ENCODE results near the gene COQ8B. TPM values are rescaled to one million over a fixed set of nuclear protein-coding genes. Genes with fewer than 3 reads are reported as not detected.

The COQ8B gene
- total RNA-seq, 5 donors from 2014 or later (not counting 1 experiment from before 2014, with no cell fraction given), result 30.8 to 60.1 (median 53.9) TPM

GRCh38 chr19:40744554-40745401 is 28.1 kb upstream of the COQ8B start:
- ChIA-PET CTCF (interaction anchor here in 1 of 2 donors (0.5 kb wide), 1 partner anchor 72 kb away, joined by 5 read pairs; no protein-coding TSS in a partner anchor), POLR2A (no interaction called here)
- ATAC-seq (replicated peaks in 1 of 4), result peak in 2 of 4 experiments; percentile 46 to 53
- H3K27me3 Mint-ChIP-seq, result no peaks in the 10 kb centered on the region
- H3K27me3 ChIP-seq (replicated peaks in 1 of 2; ENCODE audit: control insufficient read depth in 2 of 2, extremely low read depth in 1 of 2, insufficient read depth in 2 of 2, low read length in 1 of 2), result no peaks in the 10 kb centered on the region
- no peaks in the 10 kb centered on the region for H3K9me3 Mint-ChIP-seq
- peak in 7 of 35 experiments; percentile 7 to 43 (median 18) for DNase-seq
- H3K4me3 ChIP-seq (ENCODE audit: control insufficient read depth in 1 of 2, extremely low read depth in 1 of 2, low read length in 1 of 2), result no peak overlapping the region
- peak overlapping the region in 1 of 2 donors; percentile 17 for H3K27ac Mint-ChIP-seq
- H3K4me1 ChIP-seq (ENCODE audit: control insufficient read depth in 1 of 2, extremely low read depth in 1 of 2, insufficient read depth in 2 of 2, low read length in 2 of 2), result peaks cover 0 to 7% of the 10 kb centered on the region in 2 experiments
- no peaks in the 10 kb centered on the region for H3K9me3 ChIP-seq
- H3K4me3 Mint-ChIP-seq, result no peak overlapping the region
- 81% methylated on average over 5 of the region's 17 CpGs for WGBS (ENCODE audit: insufficient coverage)
- H3K4me1 Mint-ChIP-seq, result peaks cover 4 to 8% (median 7%) of the 10 kb centered on the region in 3 donors
- peaks cover 4 to 8% of the 10 kb centered on the region in 2 donors for H3K36me3 ChIP-seq (ENCODE audit: control insufficient read depth in 2 of 2, extremely low read depth in 1 of 2, insufficient read depth in 1 of 2, low read length in 1 of 2)
- H3K36me3 Mint-ChIP-seq, result no peaks in the 10 kb centered on the region
- H3K27ac ChIP-seq (ENCODE audit: low read length), result no peak overlapping the region

- ATAC-seq (replicated peaks in 1 of 4) (no peak), DNase-seq (no peak)
- H3K9me3 ChIP-seq, result no peaks in the 10 kb centered on the region
- H3K27ac ChIP-seq (ENCODE audit: low read length), result no peak overlapping the region
- no peaks in the 10 kb centered on the region for H3K4me1 ChIP-seq (ENCODE audit: control insufficient read depth in 1 of 2, extremely low read depth in 1 of 2, insufficient read depth in 2 of 2, low read length in 2 of 2)
- Mint-ChIP-seq H3K27ac (no peak overlapping the region), H3K9me3 (no peaks in the 10 kb centered on the region), H3K4me1 (peaks cover 0 to 3% (median 0%) of the 10 kb centered on the region in 3 donors), H3K27me3 (no peaks in the 10 kb centered on the region), H3K36me3 (peaks cover 6% of the 10 kb centered on the region), H3K4me3 (no peak overlapping the region)
- peaks cover 6 to 12% of the 10 kb centered on the region in 2 donors for H3K36me3 ChIP-seq (ENCODE audit: control insufficient read depth in 2 of 2, extremely low read depth in 1 of 2, insufficient read depth in 1 of 2, low read length in 1 of 2)
- ChIA-PET CTCF (interaction anchor here in 1 of 2 donors (0.5 to 0.6 kb wide), 2 partner anchors 73 to 380 kb away, joined by 5 to 12 read pairs; no protein-coding TSS in a partner anchor), POLR2A (no interaction called here)
- H3K27me3 ChIP-seq (replicated peaks in 1 of 2; ENCODE audit: control insufficient read depth in 2 of 2, extremely low read depth in 1 of 2, insufficient read depth in 2 of 2, low read length in 1 of 2), result no peaks in the 10 kb centered on the region
- no peak overlapping the region for H3K4me3 ChIP-seq (ENCODE audit: control insufficient read depth in 1 of 2, extremely low read depth in 1 of 2, low read length in 1 of 2)
- WGBS (ENCODE audit: insufficient coverage), result 96% methylated on average over 9 of the region's 10 CpGs
Measured at GRCh38 chr19:40743926-40744325, 27.2 kb upstream of the COQ8B start.

- no peak overlapping the region for H3K4me3 Mint-ChIP-seq
- H3K36me3 ChIP-seq (ENCODE audit: control insufficient read depth in 2 of 2, extremely low read depth in 1 of 2, insufficient read depth in 1 of 2, low read length in 1 of 2), result peaks cover 9 to 12% of the 10 kb centered on the region in 2 donors
- peaks cover 10% of the 10 kb centered on the region for H3K36me3 Mint-ChIP-seq
- ATAC-seq (replicated peaks in 1 of 4) (no peak), DNase-seq (no peak)
- CTCF ChIA-PET, result no interaction called here
- no peaks in the 10 kb centered on the region for H3K4me1 ChIP-seq (ENCODE audit: control insufficient read depth in 1 of 2, extremely low read depth in 1 of 2, insufficient read depth in 2 of 2, low read length in 2 of 2)
- H3K9me3 Mint-ChIP-seq, result no peaks in the 10 kb centered on the region
- no peaks in the 10 kb centered on the region for H3K9me3 ChIP-seq
- H3K27ac ChIP-seq (ENCODE audit: low read length), result no peak overlapping the region
- no peak overlapping the region for H3K4me3 ChIP-seq (ENCODE audit: control insufficient read depth in 1 of 2, extremely low read depth in 1 of 2, low read length in 1 of 2)
- no peaks in the 10 kb centered on the region for H3K27me3 Mint-ChIP-seq
- H3K4me1 Mint-ChIP-seq, result no peaks in the 10 kb centered on the region
- H3K27me3 ChIP-seq (replicated peaks in 1 of 2; ENCODE audit: control insufficient read depth in 2 of 2, extremely low read depth in 1 of 2, insufficient read depth in 2 of 2, low read length in 1 of 2), result no peaks in the 10 kb centered on the region
- WGBS (ENCODE audit: insufficient coverage), result 93% methylated on average over 10 of the region's 12 CpGs
- H3K27ac Mint-ChIP-seq, result no peak overlapping the region
- POLR2A ChIA-PET, result no interaction called here
Measured at GRCh38 chr19:40742886-40743285, 26.2 kb upstream of the COQ8B start.

GRCh38 chr19:40742477-40742876 is 25.8 kb upstream of the COQ8B start:
- no peak for ATAC-seq (replicated peaks in 1 of 4)
- no peak overlapping the region for H3K27ac Mint-ChIP-seq
- no peaks in the 10 kb centered on the region for H3K9me3 ChIP-seq
- peaks cover 12% of the 10 kb centered on the region for H3K36me3 Mint-ChIP-seq
- peaks cover 12% of the 10 kb centered on the region in 2 donors for H3K36me3 ChIP-seq (ENCODE audit: control insufficient read depth in 2 of 2, extremely low read depth in 1 of 2, insufficient read depth in 1 of 2, low read length in 1 of 2)
- H3K27me3 ChIP-seq (replicated peaks in 1 of 2; ENCODE audit: control insufficient read depth in 2 of 2, extremely low read depth in 1 of 2, insufficient read depth in 2 of 2, low read length in 1 of 2), result no peaks in the 10 kb centered on the region
- WGBS (ENCODE audit: insufficient coverage), result 90% methylated on average over 16 of the region's 17 CpGs
- H3K27me3 Mint-ChIP-seq, result no peaks in the 10 kb centered on the region
- ChIA-PET POLR2A (no interaction called here), CTCF (no interaction called here)
- no peak overlapping the region for H3K4me3 ChIP-seq (ENCODE audit: control insufficient read depth in 1 of 2, extremely low read depth in 1 of 2, low read length in 1 of 2)
- no peaks in the 10 kb centered on the region for H3K4me1 ChIP-seq (ENCODE audit: control insufficient read depth in 1 of 2, extremely low read depth in 1 of 2, insufficient read depth in 2 of 2, low read length in 2 of 2)
- no peak for DNase-seq
- H3K9me3 Mint-ChIP-seq, result no peaks in the 10 kb centered on the region
- H3K27ac ChIP-seq (ENCODE audit: low read length), result no peak overlapping the region
- H3K4me1 Mint-ChIP-seq, result no peaks in the 10 kb centered on the region
- no peak overlapping the region for H3K4me3 Mint-ChIP-seq

GRCh38 chr19:40741527-40742390 is 25.1 kb upstream of the COQ8B start:
- H3K4me3 ChIP-seq (ENCODE audit: control insufficient read depth in 1 of 2, extremely low read depth in 1 of 2, low read length in 1 of 2), result no peak overlapping the region
- peaks cover 14% of the 10 kb centered on the region for H3K36me3 Mint-ChIP-seq
- ChIA-PET CTCF (no interaction called here), POLR2A (interaction anchor here in 1 of 2 donors (0.7 kb wide), 1 partner anchor 533 kb away, joined by 5 read pairs; no protein-coding TSS in a partner anchor)
- no peaks in the 10 kb centered on the region for H3K9me3 Mint-ChIP-seq
- no peaks in the 10 kb centered on the region for H3K27me3 Mint-ChIP-seq
- WGBS (ENCODE audit: insufficient coverage), result 92% methylated on average over 5 of the region's 10 CpGs
- ATAC-seq (replicated peaks in 1 of 4) (no peak), DNase-seq (no peak)
- no peaks in the 10 kb centered on the region for H3K4me1 ChIP-seq (ENCODE audit: control insufficient read depth in 1 of 2, extremely low read depth in 1 of 2, insufficient read depth in 2 of 2, low read length in 2 of 2)
- H3K27me3 ChIP-seq (replicated peaks in 1 of 2; ENCODE audit: control insufficient read depth in 2 of 2, extremely low read depth in 1 of 2, insufficient read depth in 2 of 2, low read length in 1 of 2), result no peaks in the 10 kb centered on the region
- H3K27ac Mint-ChIP-seq, result no peak overlapping the region
- no peak overlapping the region for H3K27ac ChIP-seq (ENCODE audit: low read length)
- H3K36me3 ChIP-seq (ENCODE audit: control insufficient read depth in 2 of 2, extremely low read depth in 1 of 2, insufficient read depth in 1 of 2, low read length in 1 of 2), result peaks cover 17 to 19% of the 10 kb centered on the region in 2 donors
- H3K4me3 Mint-ChIP-seq, result no peak overlapping the region
- H3K4me1 Mint-ChIP-seq, result no peaks in the 10 kb centered on the region
- H3K9me3 ChIP-seq, result no peaks in the 10 kb centered on the region

- H3K36me3 Mint-ChIP-seq, result peaks cover 14% of the 10 kb centered on the region
- no peaks in the 10 kb centered on the region for H3K9me3 ChIP-seq
- WGBS (ENCODE audit: insufficient coverage), result 88% methylated on average over 3 of the region's 6 CpGs
- peaks cover 19 to 24% of the 10 kb centered on the region in 2 donors for H3K36me3 ChIP-seq (ENCODE audit: control insufficient read depth in 2 of 2, extremely low read depth in 1 of 2, insufficient read depth in 1 of 2, low read length in 1 of 2)
- no peak overlapping the region for H3K4me3 Mint-ChIP-seq
- H3K9me3 Mint-ChIP-seq, result no peaks in the 10 kb centered on the region
- no peaks in the 10 kb centered on the region for H3K27me3 Mint-ChIP-seq
- H3K4me3 ChIP-seq (ENCODE audit: control insufficient read depth in 1 of 2, extremely low read depth in 1 of 2, low read length in 1 of 2), result no peak overlapping the region
- no peak overlapping the region for H3K27ac ChIP-seq (ENCODE audit: low read length)
- no peaks in the 10 kb centered on the region for H3K4me1 Mint-ChIP-seq
- POLR2A ChIA-PET, result interaction anchor here in 1 of 2 donors (0.7 kb wide), 1 partner anchor 534 kb away, joined by 5 read pairs; no protein-coding TSS in a partner anchor
- ATAC-seq (replicated peaks in 1 of 4), result no peak
- CTCF ChIA-PET, result no interaction called here
- H3K27ac Mint-ChIP-seq, result no peak overlapping the region
- H3K4me1 ChIP-seq (ENCODE audit: control insufficient read depth in 1 of 2, extremely low read depth in 1 of 2, insufficient read depth in 2 of 2, low read length in 2 of 2), result no peaks in the 10 kb centered on the region
- no peaks in the 10 kb centered on the region for H3K27me3 ChIP-seq (replicated peaks in 1 of 2; ENCODE audit: control insufficient read depth in 2 of 2, extremely low read depth in 1 of 2, insufficient read depth in 2 of 2, low read length in 1 of 2)
- DNase-seq, result no peak
Measured at GRCh38 chr19:40740747-40741146, 24.1 kb upstream of the COQ8B start.

Data from T-cell (primary cell).